Ascending aorta (tissue), 2 donors: ENCODE results near the gene URI1. TPM values are rescaled to one million over a fixed set of nuclear protein-coding genes. Genes with fewer than 3 reads are reported as not detected.

Experiments used
- DNase-seq, 2 donors: peaks; one replicate each; pipeline ENCODE4 v3.0.0-alpha.2; 2019; ENCODE audit warnings: low spot score in 2 of 2
- H3K27ac ChIP-seq, 2 donors: fragments of 200-600 bp; sonication (generic); one replicate each; pipeline ENCODE4 v1.5.1; 2016 to 2017; ENCODE audit warnings: mild to moderate bottlenecking in 1 of 2
- H3K27me3 ChIP-seq: fragments of 200-600 bp; sonication (generic); one replicate; pipeline ENCODE4 v1.5.1; 2017
- H3K36me3 ChIP-seq, 2 donors: fragments of 200-600 bp; sonication (generic); one replicate each; pipeline ENCODE4 v1.5.1; 2016
- H3K4me1 ChIP-seq, 2 donors: fragments of 200-600 bp; sonication (generic); one replicate each; pipeline ENCODE4 v1.5.1; 2016 to 2017; ENCODE audit warnings: mild to moderate bottlenecking in 1 of 2
- H3K4me3 ChIP-seq, 2 donors: fragments of 200-600 bp; sonication (generic); one replicate each; pipeline ENCODE4 v1.5.1; 2016 to 2017; ENCODE audit warnings: mild to moderate bottlenecking in 1 of 2
- H3K9me3 ChIP-seq, 2 donors: fragments of 200-600 bp; sonication (generic); one replicate each; pipeline ENCODE4 v1.5.1; 2016
- intact Hi-C: fragments of 100-400 bp; cut with DNase I; formaldehyde crosslinking; loops from one replicate; pipeline ENCODE4 v1.15.1; 2023
- total RNA-seq: library from RNA; depleted of rRNA; stranded (reverse); fragments of >200 nt; gene quantifications from one replicate; pipeline ENCODE4 v1.1.0, GENCODE V29; 2016
- TF ChIP-seq, protein P1 (sequence below), 3 experiments: fragments of 200-600 bp in 2 of 3; fragments of 450-650 bp in 1 of 3; sonication (generic) in 2 of 3; IDR thresholded peaks; one replicate each; pipeline ENCODE4 v1.5.1; 2016 to 2019; ENCODE audit warnings: antibody characterized with exemption in 3 of 3, mild to moderate bottlenecking in 1 of 3, moderate library complexity in 1 of 3

Gene URI1
- total RNA-seq, 1 donor from 2014 or later = 23.8 TPM

DNA sequence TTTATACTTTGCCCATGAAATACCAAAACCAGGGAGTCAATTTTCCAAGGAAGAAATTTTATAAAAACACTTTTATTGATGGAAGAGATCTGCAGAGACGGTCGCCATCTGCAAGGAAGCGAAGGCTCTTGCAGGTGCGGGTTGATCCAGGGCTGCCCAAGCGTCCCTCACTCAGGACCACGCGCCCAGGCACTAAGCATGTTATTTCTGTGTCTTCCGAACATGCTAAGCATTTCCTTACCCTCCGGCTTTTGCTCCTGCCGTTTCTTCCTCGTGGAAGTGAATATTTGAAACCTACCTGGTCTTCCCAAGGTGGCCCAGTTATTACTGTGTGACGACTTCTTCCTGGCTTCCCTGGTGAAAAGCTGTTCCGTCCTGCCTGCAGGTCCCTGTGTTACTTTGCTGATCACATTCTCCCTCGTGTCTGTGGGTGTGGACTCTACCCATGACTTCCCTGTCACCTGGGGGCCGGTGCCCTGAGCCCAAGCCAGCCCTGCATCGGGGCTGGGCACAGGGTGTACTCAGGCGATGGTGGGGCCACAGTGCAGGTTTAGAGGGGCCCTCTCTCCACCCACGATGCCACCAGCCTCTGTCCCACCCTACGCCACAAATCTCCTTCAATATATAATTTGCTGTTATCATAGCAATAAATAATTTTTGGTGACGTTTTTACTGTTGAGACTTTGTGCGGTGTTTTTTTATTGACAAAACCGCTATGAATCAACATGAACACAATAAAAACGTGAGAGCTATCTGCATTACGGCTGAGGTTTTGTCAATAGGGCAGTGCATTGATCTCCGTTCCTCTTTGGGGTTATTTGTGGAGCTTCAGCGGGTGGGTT lies 119.4 kb downstream of the URI1 start:
- DNase-seq = peak in 1 of 2 donors; percentile 34
- intact Hi-C loops = no loop called here
- no peaks in the 10 kb centered on the region for H3K36me3 ChIP-seq
- H3K4me3 ChIP-seq = no peak overlapping the region
- no peaks in the 10 kb centered on the region for H3K9me3 ChIP-seq
- TF ChIP-seq, protein P1, sequence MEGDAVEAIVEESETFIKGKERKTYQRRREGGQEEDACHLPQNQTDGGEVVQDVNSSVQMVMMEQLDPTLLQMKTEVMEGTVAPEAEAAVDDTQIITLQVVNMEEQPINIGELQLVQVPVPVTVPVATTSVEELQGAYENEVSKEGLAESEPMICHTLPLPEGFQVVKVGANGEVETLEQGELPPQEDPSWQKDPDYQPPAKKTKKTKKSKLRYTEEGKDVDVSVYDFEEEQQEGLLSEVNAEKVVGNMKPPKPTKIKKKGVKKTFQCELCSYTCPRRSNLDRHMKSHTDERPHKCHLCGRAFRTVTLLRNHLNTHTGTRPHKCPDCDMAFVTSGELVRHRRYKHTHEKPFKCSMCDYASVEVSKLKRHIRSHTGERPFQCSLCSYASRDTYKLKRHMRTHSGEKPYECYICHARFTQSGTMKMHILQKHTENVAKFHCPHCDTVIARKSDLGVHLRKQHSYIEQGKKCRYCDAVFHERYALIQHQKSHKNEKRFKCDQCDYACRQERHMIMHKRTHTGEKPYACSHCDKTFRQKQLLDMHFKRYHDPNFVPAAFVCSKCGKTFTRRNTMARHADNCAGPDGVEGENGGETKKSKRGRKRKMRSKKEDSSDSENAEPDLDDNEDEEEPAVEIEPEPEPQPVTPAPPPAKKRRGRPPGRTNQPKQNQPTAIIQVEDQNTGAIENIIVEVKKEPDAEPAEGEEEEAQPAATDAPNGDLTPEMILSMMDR (IDR thresholded peaks at IDR 0.05) = no peak
- H3K4me1 ChIP-seq = no peaks in the 10 kb centered on the region
- no peaks in the 10 kb centered on the region for H3K27me3 ChIP-seq
- no peak overlapping the region for H3K27ac ChIP-seq

DNA sequence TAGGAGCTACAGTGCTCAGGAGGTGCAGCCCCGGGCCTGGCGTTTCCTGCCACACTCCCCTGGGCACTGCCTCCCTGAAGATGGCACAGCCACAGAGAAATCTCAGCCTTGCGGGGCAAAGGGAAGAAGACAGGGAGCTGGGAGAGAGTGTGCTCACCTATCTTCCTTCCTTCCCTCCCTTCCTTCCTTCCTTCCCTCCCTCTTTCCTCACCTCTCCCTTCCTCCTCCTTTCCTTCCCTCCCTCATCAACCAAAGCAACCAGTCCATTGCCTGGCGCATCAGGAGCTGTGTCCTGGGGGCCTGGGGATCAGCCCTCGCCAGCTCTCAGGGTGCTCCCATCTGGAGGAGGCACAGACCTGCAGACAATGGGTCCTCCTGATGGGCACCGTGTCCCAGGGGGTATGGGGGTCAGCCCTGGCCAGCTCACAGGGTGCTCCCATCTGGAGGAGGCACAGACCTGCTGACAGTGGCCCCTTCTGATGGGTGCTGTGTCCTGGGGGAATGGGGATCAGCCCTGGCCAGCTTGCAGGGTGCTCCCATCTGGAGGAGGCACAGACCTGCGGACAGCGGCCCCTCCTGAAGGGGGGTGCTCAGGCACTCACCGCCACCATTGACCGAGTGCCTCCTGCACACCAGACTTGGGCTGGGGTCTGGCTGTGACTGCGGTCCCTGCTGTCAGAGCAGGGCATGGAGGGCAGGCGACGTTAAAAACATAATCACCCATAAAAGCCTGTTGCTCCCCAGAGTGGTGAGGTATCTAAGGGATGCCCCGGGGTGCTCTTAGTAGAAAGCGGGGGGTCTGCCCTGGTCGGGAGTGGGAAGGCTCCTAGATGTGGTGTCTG lies 120.2 kb downstream of the URI1 start:
- no peak overlapping the region for H3K4me3 ChIP-seq
- no peaks in the 10 kb centered on the region for H3K9me3 ChIP-seq
- no peaks in the 10 kb centered on the region for H3K27me3 ChIP-seq
- DNase-seq = peak in 1 of 2 donors; percentile 39
- H3K4me1 ChIP-seq = no peaks in the 10 kb centered on the region
- H3K27ac ChIP-seq = no peak overlapping the region
- no peaks in the 10 kb centered on the region for H3K36me3 ChIP-seq
- intact Hi-C loops = no loop called here
- TF ChIP-seq, protein P1 (IDR thresholded peaks at IDR 0.05) = no peak

DNA sequence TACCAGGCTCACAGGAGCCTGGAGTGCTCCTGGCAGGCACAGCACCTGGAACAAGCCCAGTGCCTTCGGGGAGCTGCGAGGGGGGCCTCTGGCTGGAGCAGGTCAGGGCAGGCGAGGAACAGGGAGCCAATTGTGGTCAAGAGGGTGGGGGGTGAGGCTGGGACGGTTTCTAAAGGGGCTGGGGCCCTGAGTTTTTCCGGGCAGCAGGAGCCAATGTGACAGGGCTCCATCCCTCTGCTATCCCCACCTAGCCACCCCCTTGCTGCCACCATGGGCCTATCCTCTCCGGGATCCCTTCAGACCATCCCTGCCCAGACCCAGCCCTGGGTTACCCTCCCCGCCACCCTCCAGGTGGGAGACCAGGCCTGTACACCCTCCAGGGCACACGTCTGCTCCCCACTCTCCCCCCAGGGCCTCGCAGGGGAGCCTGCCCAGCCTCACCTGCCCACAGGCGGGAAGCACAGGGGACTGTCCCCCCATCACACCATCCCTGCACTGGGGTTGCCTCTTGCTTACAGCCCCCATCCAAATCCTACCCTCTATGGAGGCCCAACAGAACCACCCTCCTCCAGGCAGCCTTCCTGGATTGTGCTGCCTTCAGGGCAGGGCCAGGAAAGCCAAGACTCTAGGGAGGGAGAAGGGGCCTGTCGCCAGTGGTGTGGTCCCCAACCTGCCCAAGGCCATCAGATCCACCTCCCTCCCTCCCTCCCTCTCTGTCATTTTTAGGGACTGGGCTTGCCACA lies 121.0 kb downstream of the URI1 start:
- Histone ChIP-seq H3K27me3 (no peaks in the 10 kb centered on the region), H3K27ac (no peak overlapping the region), H3K4me3 (no peak overlapping the region), H3K4me1 (no peaks in the 10 kb centered on the region), H3K36me3 (no peaks in the 10 kb centered on the region), H3K9me3 (no peaks in the 10 kb centered on the region)
- intact Hi-C loops = no loop called here
- TF ChIP-seq, protein P1 (IDR thresholded peaks at IDR 0.05) = no peak
- DNase-seq = peak in 1 of 2 donors; percentile 44

DNA sequence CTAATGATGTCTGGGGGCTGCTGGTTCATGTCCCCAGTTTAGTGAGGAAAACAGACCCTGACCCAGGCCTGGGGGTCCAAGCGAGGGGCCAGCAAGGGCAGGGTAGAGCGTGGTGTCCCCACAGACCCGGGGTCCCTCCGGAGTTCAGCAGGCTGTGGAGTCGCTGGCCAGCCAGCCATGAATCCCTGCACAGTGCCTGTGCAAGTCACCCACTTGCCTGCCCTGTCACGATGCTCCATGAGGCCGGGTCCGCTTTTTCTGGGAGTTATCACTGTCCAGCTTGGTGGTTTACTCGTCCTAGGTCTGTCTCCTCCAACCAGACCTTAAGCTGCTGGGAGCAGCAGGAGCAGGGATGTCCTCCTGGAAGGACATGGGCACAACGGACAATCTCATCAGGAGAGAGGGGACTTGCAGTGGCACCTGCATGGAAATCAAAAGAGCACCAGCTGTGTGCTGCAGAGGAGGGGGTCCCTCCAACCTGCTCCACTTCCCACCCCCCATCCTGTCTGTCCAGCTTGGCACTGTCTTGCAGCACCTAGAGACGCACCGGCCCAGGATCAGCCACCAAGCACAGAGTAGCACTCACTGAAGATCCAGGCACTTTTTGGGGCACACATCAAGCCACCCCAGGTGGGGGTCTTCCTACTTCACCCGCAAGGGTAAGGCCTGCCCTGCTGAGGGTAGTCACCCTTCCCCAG lies 121.8 kb downstream of the URI1 start:
- intact Hi-C loops = no loop called here
- H3K27ac ChIP-seq = no peak overlapping the region
- no peak overlapping the region for H3K4me3 ChIP-seq
- H3K36me3 ChIP-seq = no peaks in the 10 kb centered on the region
- TF ChIP-seq, protein P1 (IDR thresholded peaks at IDR 0.05) = no peak
- no peaks in the 10 kb centered on the region for H3K4me1 ChIP-seq
- H3K27me3 ChIP-seq = no peaks in the 10 kb centered on the region
- peak in 1 of 2 donors; percentile 31 for DNase-seq
- no peaks in the 10 kb centered on the region for H3K9me3 ChIP-seq

DNA sequence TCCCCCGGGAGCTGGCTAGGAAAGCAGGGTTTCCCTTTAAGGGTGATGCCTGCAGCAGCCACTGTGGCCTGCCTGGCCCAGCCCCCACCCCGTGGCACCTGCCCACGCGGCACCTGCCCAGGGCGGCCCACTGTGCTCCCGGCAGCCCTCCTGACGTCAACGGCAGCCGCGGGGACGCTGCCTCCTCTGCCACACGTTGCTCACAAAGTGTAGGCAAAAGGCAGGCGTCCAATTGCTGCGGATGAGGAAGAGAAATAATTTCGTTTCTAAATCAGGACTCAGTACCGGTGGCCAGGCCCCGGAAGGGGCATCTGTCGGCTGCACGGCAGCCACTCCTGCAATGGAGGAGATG lies 122.3 kb downstream of the URI1 start:
- no peak overlapping the region for H3K27ac ChIP-seq
- no peak overlapping the region for H3K4me3 ChIP-seq
- no peaks in the 10 kb centered on the region for H3K4me1 ChIP-seq
- no peaks in the 10 kb centered on the region for H3K9me3 ChIP-seq
- intact Hi-C loops = no loop called here
- DNase-seq = peak in 1 of 2 donors; percentile 48
- H3K27me3 ChIP-seq = no peaks in the 10 kb centered on the region
- no peaks in the 10 kb centered on the region for H3K36me3 ChIP-seq
- TF ChIP-seq, protein P1 (IDR thresholded peaks at IDR 0.05) = no peak
